ENCODE data around the gene PRKCE. TPM values are rescaled to one million over a fixed set of nuclear protein-coding genes. Genes with fewer than 3 reads are reported as not detected.

PRKCE gene
- polyA plus RNA-seq, 1 of the 3 experiments (the other 2 are of a cell fraction) = 16.3 TPM

- H3K27ac ChIP-seq (ENCODE audit: low read depth in 2 of 2, low read length in 1 of 2) = no peak overlapping the region
- no peaks in the 10 kb centered on the region for H4K20me1 ChIP-seq (ENCODE audit: insufficient read depth)
- ChIA-PET POLR2A (no interaction called here), CTCF (interaction anchor here (1.5 kb wide), 1 partner anchor 13 kb away, joined by 4 read pairs; no protein-coding TSS in a partner anchor)
- H3K4me1 ChIP-seq (ENCODE audit: control insufficient read depth in 1 of 2, insufficient read depth in 2 of 2, low read depth in 1 of 2, low read length in 1 of 2) = peaks cover 5 to 14% of the 10 kb centered on the region in 2 experiments; a peak in 3 of 4 replicates
- H3K4me3 ChIP-seq (ENCODE audit: low read depth in 2 of 2, low read length in 1 of 2) = no peak overlapping the region
- peaks cover 32% of the 10 kb centered on the region for H3K79me2 ChIP-seq (ENCODE audit: insufficient read depth)
- no peaks in the 10 kb centered on the region for H3K36me3 ChIP-seq (replicated peaks in 1 of 2; ENCODE audit: control insufficient read depth in 1 of 2, insufficient read depth in 2 of 2, low read length in 1 of 2)
- WGBS (ENCODE audit: low lambda C conversion rate) = 78% methylated on average over 2 of the region's 2 CpGs
- TF ChIP-seq CHD2 (IDR thresholded peaks at IDR 0.05; ENCODE audit: low read length, partially characterized antibody) (no peak), CTCF (IDR thresholded peaks at IDR 0.05) (no peak), NFIC (IDR thresholded peaks at IDR 0.05; ENCODE audit: borderline replicate concordance) (no peak)
- H3K27me3 ChIP-seq (ENCODE audit: insufficient read depth) = no peaks in the 10 kb centered on the region
- H3K4me2 ChIP-seq = no peak overlapping the region
- no peak for DNase-seq
- H3F3A ChIP-seq (replicated peaks; ENCODE audit: insufficient read depth) = peaks cover 5% of the 10 kb centered on the region
- no peaks in the 10 kb centered on the region for H3K9me2 ChIP-seq
- no peak overlapping the region for H2AFZ ChIP-seq (ENCODE audit: low read depth)
- H3K9me3 ChIP-seq = no peaks in the 10 kb centered on the region
- H3K9ac ChIP-seq = no peak overlapping the region
Measured at GRCh38 chr2:45612285-45612684, 39.2 kb upstream of the PRKCE start.

GRCh38 chr2:45612731-45613130 lies 38.7 kb upstream of the PRKCE start:
- POLR2A ChIA-PET = no interaction called here
- Histone ChIP-seq H3K27me3 (ENCODE audit: insufficient read depth) (no peaks in the 10 kb centered on the region), H3F3A (replicated peaks; ENCODE audit: insufficient read depth) (peaks cover 5% of the 10 kb centered on the region), H3K4me1 (ENCODE audit: control insufficient read depth in 1 of 2, insufficient read depth in 2 of 2, low read depth in 1 of 2, low read length in 1 of 2) (peaks cover 5 to 14% of the 10 kb centered on the region in 2 experiments; a peak in 3 of 4 replicates), H3K9me3 (no peaks in the 10 kb centered on the region), H3K79me2 (ENCODE audit: insufficient read depth) (peaks cover 27% of the 10 kb centered on the region), H3K36me3 (replicated peaks in 1 of 2; ENCODE audit: control insufficient read depth in 1 of 2, insufficient read depth in 2 of 2, low read length in 1 of 2) (no peaks in the 10 kb centered on the region), H3K27ac (ENCODE audit: low read depth in 2 of 2, low read length in 1 of 2) (no peak overlapping the region), H3K9me2 (no peaks in the 10 kb centered on the region), H4K20me1 (ENCODE audit: insufficient read depth) (no peaks in the 10 kb centered on the region), H2AFZ (ENCODE audit: low read depth) (no peak overlapping the region), H3K4me2 (no peak overlapping the region), H3K4me3 (ENCODE audit: low read depth in 2 of 2, low read length in 1 of 2) (no peak overlapping the region), H3K9ac (no peak overlapping the region)
- 87% methylated on average over 2 of the region's 2 CpGs for WGBS (ENCODE audit: low lambda C conversion rate)
- no peak for DNase-seq
- TF ChIP-seq SMC3 (IDR thresholded peaks at IDR 0.05; ENCODE audit: low read depth, low read length) (no peak), CTCF (IDR thresholded peaks at IDR 0.05) (no peak), RFX5 (IDR thresholded peaks at IDR 0.05; ENCODE audit: low read length) (no peak), MEF2A (IDR thresholded peaks at IDR 0.05; ENCODE audit: borderline replicate concordance, low read depth) (no peak), RCOR1 (IDR thresholded peaks at IDR 0.05; ENCODE audit: low read length) (no peak), YY1 (IDR thresholded peaks at IDR 0.05; ENCODE audit: low read depth) (no peak), REST (IDR thresholded peaks at IDR 0.05; ENCODE audit: low read depth, low read length) (no peak), FOXJ3 (CRISPR knock-in tag; IDR thresholded peaks at IDR 0.05) (no peak), ZBTB33 (IDR thresholded peaks at IDR 0.05; ENCODE audit: borderline replicate concordance, low read depth) (no peak), NRF1 (IDR thresholded peaks at IDR 0.05; ENCODE audit: low read depth, low read length) (no peak), POLR2AphosphoS5 (IDR thresholded peaks at IDR 0.05; ENCODE audit: low read depth, low read length) (no peak), ELF1 (IDR thresholded peaks at IDR 0.05) (no peak), USF1 (IDR thresholded peaks at IDR 0.05; ENCODE audit: borderline replicate concordance, low read depth) (no peak)
- CTCF ChIA-PET = interaction anchor here (1.5 to 1.9 kb wide), 2 partner anchors 13 to 27 kb away, joined by 4 to 7 read pairs; no protein-coding TSS in a partner anchor

All from SK-N-SH (cell line).